GM12864 (cell line): ENCODE data around the gene STK32B.

Source experiments
- DNase-seq: peaks from one replicate; pipeline ENCODE4 v3.0.0-alpha.2; 2011; ENCODE audit warnings: low read depth
- H3K4me3 ChIP-seq: 2 replicates; pipeline ENCODE4 v1.5.1; 2011; ENCODE audit warnings: mild to moderate bottlenecking, low read depth, low read length, control low read depth
- CTCF ChIP-seq: IDR thresholded peaks from 2 replicates; pipeline ENCODE4 v1.5.1; 2011; ENCODE audit warnings: low read depth, mild to moderate bottlenecking, moderate library complexity, low read length, control low read depth, inconsistent platforms; ENCODE audit errors: missing control alignments

STK32B gene

GRCh38 chr4:5012244-5012898, 38.9 kb upstream of the STK32B start:
- DNase-seq: no peak
- TF ChIP-seq CTCF: no peak
- no peak overlapping the region for H3K4me3 ChIP-seq

GRCh38 chr4:5012958-5013357, 38.3 kb upstream of the STK32B start:
- TF ChIP-seq CTCF: no peak
- H3K4me3 ChIP-seq: no peak overlapping the region
- no peak for DNase-seq

- TF ChIP-seq CTCF: no peak
- no peak for DNase-seq
- no peak overlapping the region for H3K4me3 ChIP-seq
Measured at GRCh38 chr4:5014007-5014682, 37.1 kb upstream of the STK32B start.

GRCh38 chr4:5018096-5018495, 33.2 kb upstream of the STK32B start:
- TF ChIP-seq CTCF: no peak
- DNase-seq: no peak
- no peak overlapping the region for H3K4me3 ChIP-seq

- TF ChIP-seq CTCF: no peak
- no peak for DNase-seq
- no peak overlapping the region for H3K4me3 ChIP-seq
Measured at GRCh38 chr4:5018603-5019002, 32.7 kb upstream of the STK32B start.

GRCh38 chr4:5019274-5019673, 32.0 kb upstream of the STK32B start, which contains the start of gene CYTL1:
CYTL1 (minus strand) TSS chr4:5019458; CDS start chr4:5019445, 13 bp downstream.
- TF ChIP-seq CTCF: no peak
- DNase-seq: no peak
- no peak within 1 kb of the TSS for H3K4me3 ChIP-seq

GRCh38 chr4:5019796-5020195, 31.5 kb upstream of the STK32B start:
- H3K4me3 ChIP-seq: no peak overlapping the region
- TF ChIP-seq CTCF: no peak
- no peak for DNase-seq
